Immature natural killer cell (primary cell): Measurements from ENCODE around the gene ANKMY2. TPM values are rescaled to one million over a fixed set of nuclear protein-coding genes. Genes with fewer than 3 reads are reported as not detected.
A peak's percentile ranks its signal among the peaks of the same experiment; 100 is the strongest.
"Not testable (repeated sequence)": the region's sequence is repeated elsewhere in the genome, so short reads cannot be mapped to it uniquely, and the experiment has no call there.

ENCODE experiments used
- DNase-seq, 3 donors: peaks; one replicate each; pipeline ENCODE4 v3.0.0; 2022; ENCODE audit warnings: mixed read lengths in 1 of 3
- H3K27ac Mint-ChIP-seq, 6 donors: one replicate each; pipeline ENCODE4 v1.8.0; 2020; ENCODE audit warnings: mixed read lengths in 6 of 6, mild to moderate bottlenecking in 5 of 6, inconsistent platforms in 4 of 6, moderate library complexity in 3 of 6
- H3K27me3 Mint-ChIP-seq, 3 donors: one replicate each; pipeline ENCODE4 v1.8.0; 2020 to 2021; ENCODE audit warnings: low read depth in 3 of 3, mild to moderate bottlenecking in 3 of 3, mixed read lengths in 3 of 3, moderate library complexity in 3 of 3, inconsistent platforms in 1 of 3
- H3K36me3 Mint-ChIP-seq, 3 donors: one replicate each; pipeline ENCODE4 v1.8.0; 2020; ENCODE audit warnings: mixed read lengths in 3 of 3, inconsistent platforms in 2 of 3, mild to moderate bottlenecking in 2 of 3
- H3K4me1 Mint-ChIP-seq, 2 donors: one replicate each; pipeline ENCODE4 v1.8.0; 2020; ENCODE audit warnings: inconsistent platforms in 2 of 2, mild to moderate bottlenecking in 2 of 2, mixed read lengths in 2 of 2, moderate library complexity in 1 of 2
- H3K4me3 Mint-ChIP-seq, 5 donors: one replicate each; pipeline ENCODE4 v1.8.0; 2020; ENCODE audit warnings: mild to moderate bottlenecking in 5 of 5, mixed read lengths in 5 of 5, inconsistent platforms in 3 of 5, moderate library complexity in 3 of 5
- H3K9me3 Mint-ChIP-seq, 6 donors: one replicate each; pipeline ENCODE4 v1.8.0; 2020; ENCODE audit warnings: mild to moderate bottlenecking in 6 of 6, mixed read lengths in 6 of 6, inconsistent platforms in 4 of 6, moderate library complexity in 3 of 6
- polyA plus RNA-seq, 3 donors: library from polyadenylated mRNA; unstranded; fragments of 300-500 nt; fragmentation: Illumina TruSeq; gene quantifications; one replicate each; pipeline ENCODE4 v1.2.3, GENCODE V29; 2021

ANKMY2 gene
- polyA plus RNA-seq, 3 donors from 2014 or later, result 22.2 to 30.5 (median 24.3) TPM

GRCh38 chr7:16630654-16631053 lies 14.9 kb downstream of the ANKMY2 start:
- H3K36me3 Mint-ChIP-seq, result peaks cover 18 to 27% (median 18%) of the 10 kb centered on the region in 3 donors
- no peak overlapping the region for H3K4me3 Mint-ChIP-seq
- H3K4me1 Mint-ChIP-seq, result no peaks in the 10 kb centered on the region
- peaks cover 0 to 2% (median 0%) of the 10 kb centered on the region in 3 donors for H3K27me3 Mint-ChIP-seq
- no peaks in the 10 kb centered on the region for H3K9me3 Mint-ChIP-seq
- peak overlapping the region in 1 of 6 donors; percentile 25 for H3K27ac Mint-ChIP-seq
- no peak for DNase-seq

DNA sequence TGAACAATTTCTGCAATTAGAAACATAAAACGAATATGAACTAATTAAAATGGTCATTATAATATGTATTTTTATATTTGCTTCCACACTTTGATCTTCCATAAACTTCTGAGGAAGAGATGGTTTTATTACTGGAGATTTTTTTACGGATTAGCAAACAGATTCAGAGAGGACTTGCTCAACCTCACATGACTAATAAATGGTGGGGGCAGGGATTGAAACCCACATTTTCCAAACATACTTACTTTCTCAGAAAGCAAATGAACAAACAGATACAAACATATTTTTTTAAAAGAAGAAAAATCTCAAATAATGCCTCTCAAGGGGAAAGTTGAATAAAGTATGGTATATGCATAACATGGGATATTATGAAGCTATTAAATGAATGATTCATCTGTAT lies 18.3 kb downstream of the ANKMY2 start:
- H3K4me1 Mint-ChIP-seq, result no peaks in the 10 kb centered on the region
- peaks cover 19 to 40% (median 27%) of the 10 kb centered on the region in 3 donors for H3K36me3 Mint-ChIP-seq
- peaks cover 0 to 2% (median 0%) of the 10 kb centered on the region in 3 donors for H3K27me3 Mint-ChIP-seq
- no peak overlapping the region for H3K4me3 Mint-ChIP-seq
- H3K9me3 Mint-ChIP-seq, result no peaks in the 10 kb centered on the region
- no peak for DNase-seq
- no peak overlapping the region for H3K27ac Mint-ChIP-seq

DNA sequence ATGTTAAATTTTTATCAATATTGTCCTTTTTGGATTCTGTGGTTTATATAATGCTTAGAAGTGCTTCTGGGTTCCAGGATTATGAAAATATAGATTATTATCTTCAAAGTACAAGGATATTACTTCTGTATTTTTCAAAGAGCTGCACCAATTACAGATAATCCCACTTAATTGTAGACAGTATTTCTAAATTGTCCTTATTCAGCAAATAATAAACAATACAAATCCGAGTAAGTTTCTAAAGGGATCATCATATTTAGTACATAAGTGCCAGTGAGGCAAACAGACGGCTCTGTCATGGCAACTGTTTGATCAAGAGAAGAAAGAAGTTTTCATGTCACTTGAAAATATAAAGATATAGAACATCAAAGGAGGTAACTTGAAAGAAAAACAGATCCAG lies 19.2 kb downstream of the ANKMY2 start:
- Mint-ChIP-seq H3K27ac (no peak overlapping the region), H3K36me3 (peaks cover 15 to 39% (median 29%) of the 10 kb centered on the region in 3 donors), H3K4me1 (no peaks in the 10 kb centered on the region), H3K9me3 (no peaks in the 10 kb centered on the region), H3K27me3 (no peaks in the 10 kb centered on the region), H3K4me3 (no peak overlapping the region)
- DNase-seq, result no peak

- Mint-ChIP-seq H3K36me3 (peaks cover 49 to 68% (median 50%) of the 10 kb centered on the region in 3 donors), H3K27me3 (peaks cover 0 to 2% (median 0%) of the 10 kb centered on the region in 3 donors), H3K27ac (no peak overlapping the region), H3K4me1 (no peaks in the 10 kb centered on the region), H3K4me3 (no peak overlapping the region), H3K9me3 (no peaks in the 10 kb centered on the region)
- no peak for DNase-seq
These were observed 25.6 kb downstream of the ANKMY2 start for GRCh38 chr7:16619979-16620408.

- no peaks in the 10 kb centered on the region for H3K9me3 Mint-ChIP-seq
- H3K4me3 Mint-ChIP-seq, result no peak overlapping the region
- DNase-seq, result no peak
- no peaks in the 10 kb centered on the region for H3K4me1 Mint-ChIP-seq
- H3K27ac Mint-ChIP-seq, result no peak overlapping the region
- H3K27me3 Mint-ChIP-seq, result peaks cover 0 to 2% (median 0%) of the 10 kb centered on the region in 3 donors
- H3K36me3 Mint-ChIP-seq, result peaks cover 36 to 60% (median 41%) of the 10 kb centered on the region in 3 donors
These were observed 29.0 kb downstream of the ANKMY2 start for GRCh38 chr7:16616542-16616941.

DNA sequence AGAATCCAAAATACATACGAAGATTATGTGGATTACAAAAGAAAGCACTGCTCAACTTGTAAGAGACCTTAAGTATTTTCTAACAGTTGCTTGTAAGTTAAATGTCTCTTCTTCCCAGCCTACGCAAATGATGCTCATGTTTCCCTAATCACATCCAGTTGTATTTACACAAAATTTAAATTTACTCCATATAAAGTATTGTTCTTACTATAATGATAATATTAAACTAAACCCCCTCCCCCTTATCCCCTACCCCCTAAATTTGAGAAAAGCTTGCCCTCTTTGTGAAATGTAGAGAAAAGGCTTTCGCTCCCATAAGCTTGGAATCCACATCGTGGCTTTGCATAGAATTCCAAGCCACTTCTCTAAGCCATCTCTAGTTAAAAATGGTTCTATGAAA lies 29.4 kb downstream of the ANKMY2 start:
- Mint-ChIP-seq H3K36me3 (peaks cover 33 to 55% (median 38%) of the 10 kb centered on the region in 3 donors), H3K27me3 (peaks cover 0 to 2% (median 0%) of the 10 kb centered on the region in 3 donors), H3K27ac (no peak overlapping the region), H3K4me1 (no peaks in the 10 kb centered on the region), H3K4me3 (no peak overlapping the region), H3K9me3 (no peaks in the 10 kb centered on the region)
- no peak for DNase-seq

DNA sequence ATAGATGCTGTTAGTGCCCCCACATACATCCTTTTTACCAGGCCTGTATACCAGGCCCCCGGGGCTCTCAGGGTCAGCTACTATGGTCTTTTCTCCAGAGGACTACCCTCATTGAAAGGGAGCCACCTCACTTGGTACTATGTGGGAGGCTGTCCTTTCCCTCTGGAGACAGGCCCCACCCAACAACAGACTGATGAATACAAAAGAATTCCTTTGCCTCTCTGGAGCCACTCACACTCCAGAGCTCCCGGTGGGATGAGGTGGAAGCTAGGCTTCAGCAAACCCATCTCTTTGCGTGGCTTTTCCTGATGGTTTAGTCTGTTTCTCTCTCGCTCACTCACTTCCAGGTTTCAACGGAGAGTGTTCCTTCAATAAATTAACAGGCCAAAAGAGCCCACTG lies 30.3 kb downstream of the ANKMY2 start:
- Mint-ChIP-seq H3K27me3 (peaks cover 0 to 2% (median 0%) of the 10 kb centered on the region in 3 donors), H3K9me3 (no peaks in the 10 kb centered on the region), H3K36me3 (peaks cover 32 to 47% (median 36%) of the 10 kb centered on the region in 3 donors), H3K27ac (peak overlapping the region in 1 of 6 donors; percentile 31), H3K4me3 (no peak overlapping the region), H3K4me1 (no peaks in the 10 kb centered on the region)
- no peak for DNase-seq

GRCh38 chr7:16611711-16612110 lies 33.8 kb downstream of the ANKMY2 start:
- no peaks in the 10 kb centered on the region for H3K4me1 Mint-ChIP-seq
- no peaks in the 10 kb centered on the region for H3K9me3 Mint-ChIP-seq
- peak overlapping the region in 1 of 6 donors; percentile 26 for H3K27ac Mint-ChIP-seq
- DNase-seq, result no peak
- H3K27me3 Mint-ChIP-seq, result no peaks in the 10 kb centered on the region
- peaks cover 19 to 46% (median 38%) of the 10 kb centered on the region in 3 donors for H3K36me3 Mint-ChIP-seq
- no peak overlapping the region for H3K4me3 Mint-ChIP-seq

- Mint-ChIP-seq H3K27ac (no peak overlapping the region), H3K4me3 (no peak overlapping the region), H3K4me1 (no peaks in the 10 kb centered on the region), H3K9me3 (no peaks in the 10 kb centered on the region), H3K27me3 (no peaks in the 10 kb centered on the region), H3K36me3 (peaks cover 13 to 41% (median 34%) of the 10 kb centered on the region in 3 donors)
- DNase-seq, result no peak
These were observed 35.6 kb downstream of the ANKMY2 start for GRCh38 chr7:16609842-16610450.

GRCh38 chr7:16606704-16607103 lies 38.9 kb downstream of the ANKMY2 start:
- H3K36me3 Mint-ChIP-seq, result peaks cover 17 to 54% (median 48%) of the 10 kb centered on the region in 3 donors
- no peak for DNase-seq
- no peak overlapping the region for H3K4me3 Mint-ChIP-seq
- H3K27ac Mint-ChIP-seq, result no peak overlapping the region
- no peaks in the 10 kb centered on the region for H3K4me1 Mint-ChIP-seq
- H3K9me3 Mint-ChIP-seq, result no peaks in the 10 kb centered on the region
- H3K27me3 Mint-ChIP-seq, result no peaks in the 10 kb centered on the region

DNA sequence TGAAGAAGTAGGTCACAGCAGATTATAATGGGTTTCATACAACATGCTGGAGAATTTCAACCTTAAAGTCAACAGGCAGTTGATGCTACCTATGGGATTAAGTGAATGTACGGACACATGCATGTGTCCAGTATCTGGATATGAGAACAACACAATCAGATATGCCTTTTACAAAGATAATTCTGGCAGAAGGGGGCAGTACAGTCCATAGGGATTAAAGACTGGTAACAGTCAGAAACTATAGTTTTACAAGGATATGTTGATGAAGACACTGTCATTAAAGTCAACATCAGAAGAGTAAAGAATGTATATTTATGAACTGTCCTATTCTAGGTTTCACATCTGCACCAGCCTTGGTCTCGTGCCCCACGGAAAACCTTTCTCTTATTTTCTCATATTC lies 41.5 kb downstream of the ANKMY2 start:
- H3K4me1 Mint-ChIP-seq, result no peaks in the 10 kb centered on the region
- no peaks in the 10 kb centered on the region for H3K27me3 Mint-ChIP-seq
- no peak overlapping the region for H3K27ac Mint-ChIP-seq
- H3K36me3 Mint-ChIP-seq, result peaks cover 24 to 65% (median 43%) of the 10 kb centered on the region in 3 donors
- no peaks in the 10 kb centered on the region for H3K9me3 Mint-ChIP-seq
- no peak overlapping the region for H3K4me3 Mint-ChIP-seq
- DNase-seq, result no peak

GRCh38 chr7:16603633-16604032 lies 41.9 kb downstream of the ANKMY2 start:
- H3K4me1 Mint-ChIP-seq, result no peaks in the 10 kb centered on the region
- no peak overlapping the region for H3K27ac Mint-ChIP-seq
- H3K4me3 Mint-ChIP-seq, result no peak overlapping the region
- H3K27me3 Mint-ChIP-seq, result no peaks in the 10 kb centered on the region
- H3K9me3 Mint-ChIP-seq, result no peaks in the 10 kb centered on the region
- peaks cover 27 to 65% (median 45%) of the 10 kb centered on the region in 3 donors for H3K36me3 Mint-ChIP-seq
- no peak for DNase-seq

GRCh38 chr7:16599860-16600259 lies 45.7 kb downstream of the ANKMY2 start:
- H3K4me1 Mint-ChIP-seq, result no peaks in the 10 kb centered on the region
- no peak for DNase-seq
- no peak overlapping the region for H3K4me3 Mint-ChIP-seq
- peaks cover 36 to 61% (median 36%) of the 10 kb centered on the region in 3 donors for H3K36me3 Mint-ChIP-seq
- no peaks in the 10 kb centered on the region for H3K27me3 Mint-ChIP-seq
- H3K27ac Mint-ChIP-seq, result no peak overlapping the region
- no peaks in the 10 kb centered on the region for H3K9me3 Mint-ChIP-seq

GRCh38 chr7:16598015-16598414 lies 47.5 kb downstream of the ANKMY2 start:
- H3K36me3 Mint-ChIP-seq, result peaks cover 30 to 47% (median 35%) of the 10 kb centered on the region in 3 donors
- H3K4me1 Mint-ChIP-seq, result no peaks in the 10 kb centered on the region
- peak overlapping the region in 1 of 6 donors; percentile 6 for H3K27ac Mint-ChIP-seq
- H3K9me3 Mint-ChIP-seq, result no peaks in the 10 kb centered on the region
- no peak overlapping the region for H3K4me3 Mint-ChIP-seq
- DNase-seq, result no peak
- no peaks in the 10 kb centered on the region for H3K27me3 Mint-ChIP-seq

DNA sequence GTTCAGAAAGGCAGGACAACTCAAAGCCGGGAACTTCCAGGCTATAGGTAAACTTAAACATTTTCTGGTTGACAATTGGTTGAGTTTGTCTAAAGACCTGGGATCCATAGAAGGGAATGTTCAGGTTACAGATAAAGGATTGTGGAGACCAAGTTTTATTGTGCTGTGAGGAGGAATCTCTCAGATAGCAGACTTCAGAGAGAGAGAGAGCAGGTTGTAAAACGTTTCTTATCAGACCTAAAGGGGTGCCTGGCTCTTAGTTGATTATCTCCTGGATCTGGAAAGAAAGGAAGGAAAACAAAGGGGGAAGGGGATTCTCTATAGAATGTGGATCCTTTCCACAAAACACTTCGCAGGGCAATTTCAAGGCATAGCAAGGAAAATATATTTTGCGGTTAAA lies 50.0 kb downstream of the ANKMY2 start:
- not testable (repeated sequence) for H3K27ac Mint-ChIP-seq, DNase-seq, H3K27me3 Mint-ChIP-seq, H3K9me3 Mint-ChIP-seq, H3K4me3 Mint-ChIP-seq, H3K4me1 Mint-ChIP-seq
- H3K36me3 Mint-ChIP-seq, result peaks cover 7 to 28% (median 23%) of the 10 kb centered on the region in 3 donors
